HEK293 (cell line): Measurements from ENCODE around the gene KRT76.

Source experiments
- OVOL3 ChIP-seq: fragments of 450-650 bp; formaldehyde crosslinking; IDR thresholded peaks from 2 replicates; pipeline ENCODE4 v1.5.1; 2016; ENCODE audit warnings: missing biosample characterization, missing genetic modification characterization
- ZBTB21 ChIP-seq: fragments of 450-650 bp; formaldehyde crosslinking; IDR thresholded peaks from 2 replicates; pipeline ENCODE4 v1.5.1; 2017; ENCODE audit warnings: missing biosample characterization, missing genetic modification characterization
- ZBTB49 ChIP-seq: fragments of 450-650 bp; formaldehyde crosslinking; IDR thresholded peaks from 2 replicates; pipeline ENCODE4 v1.5.1; 2016; ENCODE audit warnings: missing biosample characterization, missing genetic modification characterization, low read depth
- ZNF121 ChIP-seq: fragments of 450-650 bp; formaldehyde crosslinking; IDR thresholded peaks from 2 replicates; pipeline ENCODE4 v1.5.1; 2016; ENCODE audit warnings: missing biosample characterization, missing genetic modification characterization
- ZNF211 ChIP-seq: fragments of 450-650 bp; formaldehyde crosslinking; IDR thresholded peaks from 2 replicates; pipeline ENCODE4 v1.5.1; 2016; ENCODE audit warnings: low read depth, missing biosample characterization, missing genetic modification characterization
- ZNF274 ChIP-seq, 2 experiments: fragments of 200-500 bp in 1 of 2; fragments of 450-650 bp in 1 of 2; sonication (Bioruptor generic) in 1 of 2; formaldehyde crosslinking in 1 of 2; IDR thresholded peaks; 2 replicates each; pipeline versions ENCODE4 v1.5.1 to v1.6.1; 2014 to 2016; ENCODE audit warnings: borderline replicate concordance in 1 of 2, inconsistent platforms in 1 of 2, low read length in 1 of 2, missing biosample characterization in 1 of 2, missing genetic modification characterization in 1 of 2
- ZNF530 ChIP-seq: fragments of 450-650 bp; formaldehyde crosslinking; IDR thresholded peaks from 2 replicates; pipeline ENCODE4 v1.5.1; 2016; ENCODE audit warnings: low read depth, missing biosample characterization, missing genetic modification characterization
- ZNF596 ChIP-seq: fragments of 450-650 bp; IDR thresholded peaks from 2 replicates; pipeline ENCODE4 v1.5.0; 2018; ENCODE audit warnings: missing biosample characterization, mild to moderate bottlenecking, missing genetic modification characterization, moderate library complexity
- TF ChIP-seq, protein P1 (sequence below): sonication (generic); formaldehyde crosslinking; IDR thresholded peaks from 2 replicates; pipeline ENCODE4 v1.8.1; 2022; ENCODE audit warnings: mild to moderate bottlenecking, moderate library complexity, missing genetic modification reagents
- TF ChIP-seq, protein P2 (sequence below): fragments of 450-650 bp; formaldehyde crosslinking; IDR thresholded peaks from 2 replicates; pipeline ENCODE4 v1.5.1; 2016; ENCODE audit warnings: missing biosample characterization, missing genetic modification characterization

DNA sequence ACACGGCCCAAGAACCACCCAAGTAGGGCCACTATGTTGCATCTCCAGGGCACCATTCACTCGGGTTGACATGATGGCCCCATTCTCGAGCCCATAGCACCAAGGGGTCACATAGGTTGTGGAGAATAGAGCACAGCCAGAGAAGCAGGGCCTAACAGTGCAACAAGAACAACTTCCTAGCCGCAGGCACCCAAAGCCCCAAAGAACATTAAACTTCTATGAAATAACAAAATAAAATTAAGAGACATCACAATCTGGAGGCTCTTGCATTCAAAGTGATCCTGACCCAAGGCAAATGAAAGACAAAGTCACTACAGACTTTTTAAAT lies 34.9 kb upstream of the KRT76 start:
- TF ChIP-seq ZNF274 (IDR thresholded peaks at IDR 0.05; ENCODE audit: low read length) (no peak), ZNF274 (tag by site-specific recombination; IDR thresholded peaks at IDR 0.05; ENCODE audit: borderline replicate concordance) (no peak), ZBTB49 (tag by site-specific recombination) (no peak), ZNF121 (no peak), ZNF596 (tag by site-specific recombination) (no peak), ZNF211 (tag by site-specific recombination) (no peak), OVOL3 (no peak), ZNF530 (tag by site-specific recombination) (no peak), ZBTB21 (no peak)
- TF ChIP-seq, protein P1, sequence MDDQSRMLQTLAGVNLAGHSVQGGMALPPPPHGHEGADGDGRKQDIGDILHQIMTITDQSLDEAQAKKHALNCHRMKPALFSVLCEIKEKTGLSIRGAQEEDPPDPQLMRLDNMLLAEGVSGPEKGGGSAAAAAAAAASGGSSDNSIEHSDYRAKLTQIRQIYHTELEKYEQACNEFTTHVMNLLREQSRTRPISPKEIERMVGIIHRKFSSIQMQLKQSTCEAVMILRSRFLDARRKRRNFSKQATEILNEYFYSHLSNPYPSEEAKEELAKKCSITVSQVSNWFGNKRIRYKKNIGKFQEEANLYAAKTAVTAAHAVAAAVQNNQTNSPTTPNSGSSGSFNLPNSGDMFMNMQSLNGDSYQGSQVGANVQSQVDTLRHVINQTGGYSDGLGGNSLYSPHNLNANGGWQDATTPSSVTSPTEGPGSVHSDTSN (CRISPR knock-in tag): no peak
- TF ChIP-seq, protein P2, sequence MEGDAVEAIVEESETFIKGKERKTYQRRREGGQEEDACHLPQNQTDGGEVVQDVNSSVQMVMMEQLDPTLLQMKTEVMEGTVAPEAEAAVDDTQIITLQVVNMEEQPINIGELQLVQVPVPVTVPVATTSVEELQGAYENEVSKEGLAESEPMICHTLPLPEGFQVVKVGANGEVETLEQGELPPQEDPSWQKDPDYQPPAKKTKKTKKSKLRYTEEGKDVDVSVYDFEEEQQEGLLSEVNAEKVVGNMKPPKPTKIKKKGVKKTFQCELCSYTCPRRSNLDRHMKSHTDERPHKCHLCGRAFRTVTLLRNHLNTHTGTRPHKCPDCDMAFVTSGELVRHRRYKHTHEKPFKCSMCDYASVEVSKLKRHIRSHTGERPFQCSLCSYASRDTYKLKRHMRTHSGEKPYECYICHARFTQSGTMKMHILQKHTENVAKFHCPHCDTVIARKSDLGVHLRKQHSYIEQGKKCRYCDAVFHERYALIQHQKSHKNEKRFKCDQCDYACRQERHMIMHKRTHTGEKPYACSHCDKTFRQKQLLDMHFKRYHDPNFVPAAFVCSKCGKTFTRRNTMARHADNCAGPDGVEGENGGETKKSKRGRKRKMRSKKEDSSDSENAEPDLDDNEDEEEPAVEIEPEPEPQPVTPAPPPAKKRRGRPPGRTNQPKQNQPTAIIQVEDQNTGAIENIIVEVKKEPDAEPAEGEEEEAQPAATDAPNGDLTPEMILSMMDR (tag by site-specific recombination): no peak
